ENCODE measurements around the gene MPP7. TPM values are rescaled to one million over a fixed set of nuclear protein-coding genes. Genes with fewer than 3 reads are reported as not detected.

Gene MPP7
- total and polyA plus RNA-seq, 2 of the 8 experiments (the other 6 are each of a cell fraction or from before 2014, with no cell fraction given) = 1.9 to 9.3 TPM

DNA sequence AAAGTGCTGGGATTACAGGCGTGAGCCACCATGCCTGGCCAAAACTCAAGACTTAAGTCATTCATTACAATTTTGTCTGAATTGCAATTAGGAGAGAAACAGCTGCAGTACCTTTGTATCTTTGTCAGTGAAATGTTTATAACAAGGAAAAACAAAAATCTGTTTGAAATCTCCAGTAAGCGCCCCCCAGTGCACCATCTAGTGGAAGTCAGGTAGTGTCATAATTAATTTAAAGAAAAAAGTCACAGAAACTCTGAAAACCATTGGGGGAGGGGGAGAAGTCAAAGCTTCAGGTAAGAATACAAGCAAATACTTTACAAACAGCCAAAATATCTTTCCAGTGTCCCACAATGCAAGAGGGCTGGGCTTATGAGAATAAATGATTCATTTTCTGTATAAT is 2.8 kb downstream of the MPP7 start (continued):
- TF ChIP-seq CHD7 (IDR thresholded peaks at IDR 0.05; ENCODE audit: insufficient replicate concordance, low read length) = no peak
- TF ChIP-seq CREB1 (IDR thresholded peaks at IDR 0.05) = no peak
- no peak for TF ChIP-seq SAP30 (IDR thresholded peaks at IDR 0.05; ENCODE audit: insufficient read depth, insufficient replicate concordance, low read length)
- TF ChIP-seq, protein P1, sequence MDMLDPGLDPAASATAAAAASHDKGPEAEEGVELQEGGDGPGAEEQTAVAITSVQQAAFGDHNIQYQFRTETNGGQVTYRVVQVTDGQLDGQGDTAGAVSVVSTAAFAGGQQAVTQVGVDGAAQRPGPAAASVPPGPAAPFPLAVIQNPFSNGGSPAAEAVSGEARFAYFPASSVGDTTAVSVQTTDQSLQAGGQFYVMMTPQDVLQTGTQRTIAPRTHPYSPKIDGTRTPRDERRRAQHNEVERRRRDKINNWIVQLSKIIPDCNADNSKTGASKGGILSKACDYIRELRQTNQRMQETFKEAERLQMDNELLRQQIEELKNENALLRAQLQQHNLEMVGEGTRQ (IDR thresholded peaks at IDR 0.05; ENCODE audit: low read length) = no peak
- TF ChIP-seq SRF (IDR thresholded peaks at IDR 0.05; ENCODE audit: low read depth, low read length) = no peak
- TF ChIP-seq PHF8 (conservative IDR thresholded peaks at IDR 0.05; ENCODE audit: low read depth, low read length) = no peak
- TF ChIP-seq RBBP5 (IDR thresholded peaks at IDR 0.05; ENCODE audit: borderline replicate concordance, low read depth, low read length) = no peak
- TF ChIP-seq CHD2 (IDR thresholded peaks at IDR 0.05; ENCODE audit: low read length) = no peak
- no peak for TF ChIP-seq SP1 (IDR thresholded peaks at IDR 0.05; ENCODE audit: low read depth, low read length)
- no peak for TF ChIP-seq NRF1 (IDR thresholded peaks at IDR 0.05; ENCODE audit: low read depth, low read length)
- no peak for TF ChIP-seq EP300 (IDR thresholded peaks at IDR 0.05; ENCODE audit: borderline replicate concordance in 1 of 2, low read depth in 2 of 2, low read length in 2 of 2)

All from H1 (cell line).